ENCODE measurements around the gene F9.

- no peak for TF ChIP-seq POLR2A (IDR thresholded peaks at IDR 0.05)
- TF ChIP-seq, protein P1, sequence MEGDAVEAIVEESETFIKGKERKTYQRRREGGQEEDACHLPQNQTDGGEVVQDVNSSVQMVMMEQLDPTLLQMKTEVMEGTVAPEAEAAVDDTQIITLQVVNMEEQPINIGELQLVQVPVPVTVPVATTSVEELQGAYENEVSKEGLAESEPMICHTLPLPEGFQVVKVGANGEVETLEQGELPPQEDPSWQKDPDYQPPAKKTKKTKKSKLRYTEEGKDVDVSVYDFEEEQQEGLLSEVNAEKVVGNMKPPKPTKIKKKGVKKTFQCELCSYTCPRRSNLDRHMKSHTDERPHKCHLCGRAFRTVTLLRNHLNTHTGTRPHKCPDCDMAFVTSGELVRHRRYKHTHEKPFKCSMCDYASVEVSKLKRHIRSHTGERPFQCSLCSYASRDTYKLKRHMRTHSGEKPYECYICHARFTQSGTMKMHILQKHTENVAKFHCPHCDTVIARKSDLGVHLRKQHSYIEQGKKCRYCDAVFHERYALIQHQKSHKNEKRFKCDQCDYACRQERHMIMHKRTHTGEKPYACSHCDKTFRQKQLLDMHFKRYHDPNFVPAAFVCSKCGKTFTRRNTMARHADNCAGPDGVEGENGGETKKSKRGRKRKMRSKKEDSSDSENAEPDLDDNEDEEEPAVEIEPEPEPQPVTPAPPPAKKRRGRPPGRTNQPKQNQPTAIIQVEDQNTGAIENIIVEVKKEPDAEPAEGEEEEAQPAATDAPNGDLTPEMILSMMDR (IDR thresholded peaks at IDR 0.05) = no peak
Measured at GRCh38 chrX:139508099-139508498, 22.4 kb upstream of the F9 start.

Measured in breast epithelium (tissue), 3 donors.